Prostate gland (tissue), 2 donors: ENCODE measurements around the gene SPAG6.

ENCODE experiments used
- CTCF ChIP-seq, 4 experiments: fragments of 200-600 bp in 2 of 4; fragments of 450-650 bp in 2 of 4; sonication (generic) in 2 of 4; IDR thresholded peaks; 1 replicate in 3 of 4; 2 replicates in 1 of 4; pipeline ENCODE4 v1.5.1; 2016 to 2019; ENCODE audit warnings: antibody characterized with exemption in 4 of 4, mild to moderate bottlenecking in 2 of 4, moderate library complexity in 2 of 4
- POLR2AphosphoS5 ChIP-seq: sonication (generic); formaldehyde crosslinking; IDR thresholded peaks from one replicate; pipeline ENCODE4 v1.6.1; 2017; ENCODE audit warnings: antibody characterized with exemption

- TF ChIP-seq CTCF (IDR thresholded peaks at IDR 0.05) (no peak), POLR2AphosphoS5 (no peak)
Measured at GRCh38 chr10:22324893-22325271, 20.4 kb upstream of the SPAG6 start.
